HG03342 (cell line): ENCODE data around the gene CSGALNACT2.

ENCODE experiments used
- ATAC-seq: cut with Tn5 transposase; IDR thresholded peaks from one replicate; pipeline ENCODE4 v1.9.1; 2021; ENCODE audit warnings: mild to moderate bottlenecking, moderate library complexity; ENCODE audit not compliant: unreplicated experiment

The CSGALNACT2 gene

DNA sequence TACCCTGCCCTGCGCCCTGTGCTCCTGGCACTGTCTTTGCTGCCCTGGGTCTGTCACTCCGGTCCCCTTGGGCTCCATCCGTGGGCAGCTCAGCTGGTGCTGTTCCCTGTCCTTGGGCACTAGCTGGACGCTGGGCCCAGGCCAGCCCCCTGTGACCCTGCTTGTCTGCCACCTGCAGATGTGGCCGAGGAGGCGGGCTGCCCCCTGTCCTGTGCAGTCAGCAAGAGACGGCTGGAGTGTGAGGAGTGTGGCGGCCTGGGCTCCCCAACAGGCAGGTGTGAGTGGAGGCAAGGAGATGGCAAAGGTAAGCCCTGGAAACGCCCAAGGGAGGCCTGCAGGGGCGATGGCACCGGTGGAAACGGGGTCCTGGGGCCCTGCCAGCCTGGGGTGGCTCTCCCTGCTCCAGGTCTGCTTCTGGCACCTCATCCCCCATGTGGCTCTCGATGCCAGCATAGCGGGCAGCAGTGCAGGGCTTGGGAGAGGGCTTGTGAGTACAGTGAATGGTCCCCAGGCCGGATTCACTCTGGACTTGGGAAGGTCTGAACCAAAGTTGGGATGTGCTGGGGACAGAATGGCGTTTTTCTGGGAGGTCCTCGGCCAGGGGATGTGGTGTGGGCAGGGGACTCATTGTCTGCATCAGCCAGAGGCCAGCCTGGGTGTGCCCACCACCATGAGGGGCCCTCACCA is 26.2 kb upstream of the CSGALNACT2 start:
- ATAC-seq, result no peak

DNA sequence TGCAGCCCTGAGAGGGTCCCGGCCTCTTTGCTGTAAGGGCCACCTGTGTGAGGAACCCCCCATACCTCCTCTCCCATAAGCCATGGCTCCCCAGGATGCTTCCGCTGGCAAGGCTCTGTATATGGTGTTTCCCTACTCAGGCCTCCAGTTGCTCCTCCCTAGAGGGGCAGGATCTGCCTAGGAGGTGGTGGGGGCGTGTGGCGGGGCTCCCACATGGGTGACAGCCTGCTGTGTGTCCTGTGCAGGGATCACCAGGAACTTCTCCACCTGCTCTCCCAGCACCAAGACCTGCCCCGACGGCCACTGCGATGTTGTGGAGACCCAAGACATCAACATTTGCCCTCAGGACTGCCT is 25.7 kb upstream of the CSGALNACT2 start:
- no peak for ATAC-seq

DNA sequence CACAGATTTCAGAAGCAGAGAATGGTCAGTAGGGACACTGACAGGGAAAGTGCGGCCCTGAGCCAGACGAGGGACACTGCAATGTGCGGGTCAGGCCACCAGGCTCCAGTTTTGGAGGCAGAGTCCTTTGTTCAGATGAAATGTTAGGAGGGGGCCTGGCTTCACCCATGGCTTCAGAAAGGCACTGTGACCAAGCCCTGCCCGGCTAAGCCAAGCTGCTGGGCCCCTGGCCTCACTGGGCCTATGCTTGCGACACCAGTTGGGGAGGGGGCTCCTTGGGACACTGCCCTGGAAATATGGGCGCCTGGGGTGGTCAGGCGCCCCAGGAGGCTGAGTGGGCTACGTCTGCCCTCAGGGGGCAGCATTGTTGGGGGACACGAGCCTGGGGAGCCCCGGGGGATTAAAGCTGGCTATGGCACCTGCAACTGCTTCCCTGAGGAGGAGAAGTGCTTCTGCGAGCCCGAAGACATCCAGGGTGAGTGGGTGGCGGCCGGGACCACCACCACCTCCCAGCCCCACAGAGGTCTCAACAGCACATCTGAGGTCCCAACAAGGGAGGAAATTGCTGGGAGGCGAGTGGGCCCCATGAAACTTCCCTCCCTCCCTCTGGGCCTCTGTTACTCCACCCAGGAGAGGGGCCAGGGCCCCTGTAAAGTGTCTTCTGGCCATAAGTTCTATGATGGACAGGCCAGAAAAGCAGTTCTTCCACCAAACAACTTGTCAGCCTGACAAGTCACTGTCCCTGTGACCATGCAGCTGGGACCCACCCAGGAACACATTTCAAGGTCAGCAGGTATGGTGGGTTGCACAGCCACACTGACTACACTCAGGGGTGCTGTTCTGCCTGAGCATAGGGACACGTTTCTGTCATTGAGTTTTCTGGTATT is 24.8 kb upstream of the CSGALNACT2 start:
- ATAC-seq, result no peak

DNA sequence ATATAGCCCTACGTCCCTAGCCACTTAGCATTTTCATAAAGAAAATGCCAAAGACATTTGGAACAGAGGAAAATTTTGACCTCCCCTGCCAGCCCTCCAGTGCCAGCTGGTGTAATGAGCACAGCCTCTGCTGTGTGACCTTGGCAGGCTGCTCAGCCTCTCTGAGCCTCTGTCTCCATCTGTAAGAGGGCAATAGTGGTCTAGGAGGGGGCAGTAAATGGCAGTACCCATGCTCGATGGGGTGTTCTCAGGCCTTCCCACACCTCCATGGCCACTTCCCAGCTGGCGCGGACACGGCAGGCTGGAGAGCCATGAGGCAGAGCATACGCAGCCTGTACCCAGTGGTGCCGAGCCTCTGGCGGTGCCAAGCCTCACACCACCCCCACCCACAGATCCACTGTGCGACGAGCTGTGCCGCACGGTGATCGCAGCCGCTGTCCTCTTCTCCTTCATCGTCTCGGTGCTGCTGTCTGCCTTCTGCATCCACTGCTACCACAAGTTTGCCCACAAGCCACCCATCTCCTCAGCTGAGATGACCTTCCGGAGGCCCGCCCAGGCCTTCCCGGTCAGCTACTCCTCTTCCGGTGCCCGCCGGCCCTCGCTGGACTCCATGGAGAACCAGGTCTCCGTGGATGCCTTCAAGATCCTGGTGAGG is 24.0 kb upstream of the CSGALNACT2 start:
- no peak for ATAC-seq

DNA sequence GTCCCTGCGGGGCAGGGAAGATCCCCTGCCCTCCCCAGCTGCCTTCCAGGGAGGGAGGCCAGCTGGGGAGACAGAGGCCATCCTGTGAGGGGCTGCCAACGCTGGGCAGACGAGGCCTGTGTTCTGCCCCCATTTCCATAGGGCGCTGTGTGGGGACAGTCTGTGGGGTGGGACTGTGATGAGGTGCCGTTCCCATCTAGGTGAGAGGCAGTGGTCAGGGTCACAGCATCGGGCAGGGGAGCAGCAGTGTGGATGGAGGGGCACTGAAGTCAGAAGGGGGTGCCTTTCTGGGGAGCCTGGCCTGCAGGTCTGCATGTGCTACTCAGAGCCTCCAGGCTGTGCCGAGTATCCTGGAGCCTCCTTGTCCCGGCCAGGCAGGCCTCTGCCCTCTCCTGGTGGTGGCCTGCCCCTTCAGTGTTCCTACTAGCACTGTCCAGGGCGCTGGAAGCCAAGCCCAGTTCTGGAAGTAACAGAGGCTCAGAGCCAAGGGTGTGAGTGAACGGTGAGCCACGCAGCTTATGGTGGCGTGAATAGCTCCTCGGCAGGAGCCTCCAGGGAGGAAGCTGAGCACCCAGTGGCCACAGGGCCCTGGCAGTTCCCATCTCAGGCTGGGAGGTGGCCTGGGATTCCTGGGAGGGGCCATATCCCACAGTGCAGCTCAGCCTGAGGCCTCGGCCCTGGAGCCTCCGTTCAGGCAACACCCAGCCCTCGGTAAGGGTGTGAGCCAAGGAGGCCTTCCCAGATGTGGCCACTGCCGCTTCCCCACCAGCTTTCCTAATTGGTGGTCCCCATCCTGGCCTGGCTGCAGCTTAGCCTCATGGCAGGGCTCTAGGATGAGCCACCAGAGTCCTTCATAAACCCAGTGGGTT is 23.3 kb upstream of the CSGALNACT2 start:
- ATAC-seq, result no peak

DNA sequence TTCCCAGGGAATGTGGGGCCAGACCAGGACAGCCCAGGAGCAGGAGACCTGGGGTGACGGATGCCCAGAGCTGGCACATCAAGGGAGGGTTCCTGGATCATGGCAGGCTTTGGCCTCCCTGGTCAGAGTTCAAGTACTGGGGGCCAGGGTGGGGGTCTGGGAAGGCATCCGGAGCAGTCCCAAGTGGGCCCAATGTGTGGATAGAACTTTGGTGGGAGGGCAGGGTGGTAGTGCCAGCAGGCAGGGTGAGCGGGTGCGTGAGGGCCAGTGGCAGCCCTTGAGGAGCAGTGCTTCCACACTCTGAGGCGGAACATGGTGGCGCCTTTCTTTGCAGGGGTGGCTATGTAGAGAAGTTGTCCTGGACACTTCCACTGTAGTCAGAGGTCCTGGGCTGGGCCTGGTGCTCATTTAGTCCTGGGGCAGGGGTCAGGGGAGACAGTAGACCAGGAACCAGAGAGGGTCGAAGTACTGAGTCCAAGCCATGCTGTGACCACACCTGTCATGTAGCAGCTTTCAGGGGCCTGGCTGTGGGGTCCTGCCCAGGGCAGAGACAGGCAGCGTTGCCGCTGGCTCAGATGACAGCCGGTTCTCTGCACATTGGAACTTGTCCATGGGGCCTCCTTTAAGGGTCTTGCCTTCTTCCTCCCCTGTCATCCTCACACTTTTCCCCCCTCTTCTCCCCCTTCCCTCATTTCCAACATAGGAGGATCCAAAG is 22.2 kb upstream of the CSGALNACT2 start:
- no peak for ATAC-seq

DNA sequence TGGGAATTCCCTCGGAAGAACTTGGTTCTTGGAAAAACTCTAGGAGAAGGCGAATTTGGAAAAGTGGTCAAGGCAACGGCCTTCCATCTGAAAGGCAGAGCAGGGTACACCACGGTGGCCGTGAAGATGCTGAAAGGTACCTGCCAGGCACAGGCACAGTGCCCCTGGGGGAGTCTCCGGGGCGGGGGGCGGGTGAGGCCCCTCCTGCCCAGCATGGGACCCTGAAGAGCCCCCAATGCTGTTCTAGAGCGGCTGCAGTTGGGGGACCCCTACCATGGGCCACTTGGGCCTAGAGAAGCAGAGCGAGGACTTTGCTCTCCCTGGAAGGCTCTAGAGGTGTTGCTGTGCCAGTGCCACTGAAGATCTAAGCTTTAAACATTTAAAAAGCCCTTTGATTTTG is 21.6 kb upstream of the CSGALNACT2 start:
- no peak for ATAC-seq

DNA sequence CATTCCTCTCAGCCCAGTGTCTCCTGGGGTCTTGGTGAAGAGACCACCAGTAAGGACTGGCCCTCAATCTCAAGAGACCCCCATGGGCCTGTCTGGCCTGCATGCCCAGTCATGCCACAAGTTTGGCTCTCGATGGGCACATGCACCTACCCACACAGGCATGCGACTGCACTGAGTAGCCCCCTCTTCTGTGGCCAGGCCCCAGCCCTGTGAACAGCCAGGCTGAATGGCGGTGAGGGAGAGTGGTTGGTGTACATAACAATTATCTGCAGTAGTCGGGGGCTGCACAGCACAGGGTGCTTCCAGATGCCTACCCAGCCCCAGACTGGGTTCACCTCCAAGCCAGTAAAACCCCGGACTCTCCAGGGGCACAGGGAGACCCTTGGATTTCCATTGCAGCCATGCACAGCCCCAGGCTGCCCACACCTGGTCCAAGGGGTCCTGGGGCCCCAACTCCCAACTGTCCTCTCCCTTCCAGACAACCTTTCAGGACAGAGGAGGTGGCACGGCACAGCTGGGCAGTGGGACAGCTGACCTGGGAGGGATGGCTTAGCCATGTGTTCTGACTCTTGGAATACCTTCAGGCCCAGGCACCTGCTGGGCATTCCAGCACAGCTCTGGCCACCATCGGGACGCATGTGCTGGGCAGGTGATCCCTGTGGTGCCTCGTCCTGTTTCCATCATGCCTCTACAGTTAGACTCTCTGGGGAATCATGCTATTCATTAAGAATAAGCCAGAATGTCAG is 21.0 kb upstream of the CSGALNACT2 start:
- no peak for ATAC-seq

DNA sequence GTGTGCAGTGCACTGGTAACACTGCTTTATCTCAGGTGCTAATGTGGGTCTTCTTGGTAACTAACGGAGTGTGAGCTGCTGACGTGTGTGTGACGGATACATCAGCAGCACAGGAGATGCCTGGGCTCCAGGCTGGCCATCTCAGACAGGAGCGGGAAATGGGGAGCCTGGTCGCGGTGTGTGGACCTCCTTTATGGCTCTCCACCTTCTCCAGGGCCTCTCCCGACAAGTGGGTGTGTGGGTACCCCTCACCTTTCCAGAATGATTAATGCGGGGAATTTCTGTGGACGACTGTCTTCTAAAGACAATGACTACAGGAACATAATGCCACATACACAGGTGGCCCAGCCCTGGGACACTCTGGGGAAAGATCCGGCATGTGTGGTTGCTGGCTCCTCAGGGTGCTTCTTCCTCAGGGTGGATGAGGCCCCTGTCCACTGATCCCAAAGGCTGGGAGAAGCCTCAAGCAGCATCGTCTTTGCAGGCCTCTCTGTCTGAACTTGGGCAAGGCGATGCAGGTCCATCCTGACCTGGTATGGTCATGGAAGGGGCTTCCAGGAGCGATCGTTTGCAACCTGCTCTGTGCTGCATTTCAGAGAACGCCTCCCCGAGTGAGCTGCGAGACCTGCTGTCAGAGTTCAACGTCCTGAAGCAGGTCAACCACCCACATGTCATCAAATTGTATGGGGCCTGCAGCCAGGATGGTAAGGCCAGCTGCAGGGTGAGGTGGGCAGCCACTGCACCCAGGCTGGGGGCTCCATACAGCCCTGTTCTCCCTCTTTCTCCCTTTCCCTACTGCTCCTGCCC is 20.3 kb upstream of the CSGALNACT2 start:
- ATAC-seq, result no peak

DNA sequence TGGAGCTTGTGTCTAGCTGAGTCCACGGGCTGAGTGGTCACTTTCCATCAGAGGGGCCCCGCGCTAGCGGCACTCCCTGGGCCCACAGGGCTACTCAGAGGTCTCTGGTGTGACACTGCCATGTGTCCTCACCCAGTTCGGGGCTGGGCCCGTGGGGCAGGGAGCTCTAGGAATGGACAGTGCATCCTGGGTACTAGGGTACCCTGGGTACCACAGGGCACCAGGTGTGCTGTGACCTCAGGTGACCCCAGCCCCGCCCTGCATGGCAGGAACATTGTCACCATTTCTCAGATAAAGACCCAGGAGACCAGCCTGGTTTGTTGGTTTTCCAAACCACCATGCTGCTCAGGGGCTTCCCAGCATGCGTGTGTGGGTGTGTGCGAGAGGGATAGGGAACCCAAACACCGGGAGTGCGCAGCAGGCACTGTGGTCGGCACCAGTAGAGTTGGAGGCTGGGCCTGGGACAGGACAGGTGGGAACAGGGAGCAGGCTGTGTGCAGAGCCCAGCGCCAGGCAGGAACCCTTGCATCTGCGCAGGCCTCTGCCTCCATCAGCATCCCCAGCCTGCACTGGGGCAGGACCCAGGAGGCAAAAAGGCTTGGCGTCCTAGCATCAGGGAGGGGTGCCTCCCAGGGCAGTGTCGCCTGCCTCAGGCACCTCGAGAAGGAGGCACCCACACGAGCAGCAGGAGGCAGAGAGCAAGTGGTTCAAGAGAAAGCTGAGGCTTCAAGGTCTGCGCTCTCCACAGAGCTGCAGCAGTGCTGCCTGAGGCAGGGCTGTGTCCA is 19.4 kb upstream of the CSGALNACT2 start:
- no peak for ATAC-seq

DNA sequence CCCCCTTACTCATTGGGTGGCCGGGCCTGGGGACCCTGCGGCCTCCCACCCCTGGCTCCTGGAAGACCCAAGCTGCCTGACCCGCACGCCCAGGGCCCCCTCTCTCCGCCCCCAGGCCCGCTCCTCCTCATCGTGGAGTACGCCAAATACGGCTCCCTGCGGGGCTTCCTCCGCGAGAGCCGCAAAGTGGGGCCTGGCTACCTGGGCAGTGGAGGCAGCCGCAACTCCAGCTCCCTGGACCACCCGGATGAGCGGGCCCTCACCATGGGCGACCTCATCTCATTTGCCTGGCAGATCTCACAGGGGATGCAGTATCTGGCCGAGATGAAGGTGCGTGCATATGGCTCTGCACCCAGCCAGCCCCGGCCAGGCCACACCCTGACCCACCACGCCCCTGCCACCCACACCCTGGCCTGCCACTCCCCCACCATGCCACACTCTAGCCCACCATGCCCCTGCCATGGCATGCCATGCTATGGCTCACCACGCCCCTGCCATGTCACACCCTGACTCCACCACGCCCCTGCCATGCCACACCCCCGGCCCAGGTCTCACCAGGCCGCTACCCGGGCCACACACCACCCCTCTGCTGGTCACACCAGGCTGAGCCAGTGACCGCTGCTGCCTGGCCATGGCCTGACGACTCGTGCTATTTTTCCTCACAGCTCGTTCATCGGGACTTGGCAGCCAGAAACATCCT is 18.7 kb upstream of the CSGALNACT2 start:
- ATAC-seq, result no peak

DNA sequence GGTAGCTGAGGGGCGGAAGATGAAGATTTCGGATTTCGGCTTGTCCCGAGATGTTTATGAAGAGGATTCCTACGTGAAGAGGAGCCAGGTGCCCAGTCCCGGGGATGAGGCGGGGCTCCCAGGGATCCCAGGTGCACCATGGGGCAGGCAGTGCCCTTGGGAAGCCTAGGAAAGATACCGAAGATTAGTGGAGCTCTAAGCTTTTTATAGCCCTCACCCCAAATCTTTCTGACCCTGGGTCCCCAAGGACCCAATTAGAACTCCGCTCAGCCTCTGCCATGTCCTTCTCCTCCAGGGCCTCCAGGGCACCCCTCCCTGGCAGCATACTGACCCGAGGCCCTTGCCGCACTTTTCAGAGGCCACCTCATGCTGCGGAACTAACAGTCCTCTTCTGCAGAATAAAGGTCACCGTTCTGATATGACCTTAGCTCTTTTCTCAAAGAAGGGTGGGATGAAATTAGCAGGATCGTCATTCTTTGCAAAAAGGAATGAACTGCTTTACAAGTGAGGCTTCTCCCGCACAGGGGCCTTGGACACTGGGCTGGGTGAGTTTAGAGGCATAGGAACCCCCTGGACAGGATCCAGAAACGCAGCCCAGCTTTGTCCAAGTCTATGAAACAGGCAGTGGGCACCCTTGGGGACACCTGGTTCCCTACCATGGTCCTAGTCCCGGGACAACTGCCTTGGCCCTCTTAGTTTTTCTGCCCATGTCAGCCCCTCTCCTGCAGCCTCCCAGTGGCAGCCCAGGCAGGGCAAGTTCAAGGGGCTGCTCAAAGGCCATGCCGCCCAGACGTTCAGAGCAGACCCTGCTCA is 17.9 kb upstream of the CSGALNACT2 start:
- ATAC-seq, result no peak

DNA sequence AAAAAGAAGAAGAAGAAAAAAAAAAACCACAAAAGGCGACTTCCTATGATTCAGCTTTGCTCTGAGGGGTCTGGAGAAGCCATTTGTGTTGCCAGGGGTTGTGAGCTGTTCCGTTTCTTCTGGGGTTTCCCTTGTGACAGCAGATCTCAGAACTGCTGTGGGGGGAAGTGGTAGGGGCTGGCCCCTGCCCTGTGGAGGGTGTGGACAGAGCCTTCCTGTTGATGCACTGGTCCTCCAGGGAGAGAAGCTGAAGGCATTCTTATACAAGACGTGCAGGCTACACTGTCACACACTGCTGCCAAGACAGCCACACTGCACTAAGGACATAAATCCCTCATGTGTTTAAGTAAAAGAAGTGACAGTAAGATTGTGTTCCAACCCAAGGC is 17.3 kb upstream of the CSGALNACT2 start:
- peak; percentile 90 for ATAC-seq

DNA sequence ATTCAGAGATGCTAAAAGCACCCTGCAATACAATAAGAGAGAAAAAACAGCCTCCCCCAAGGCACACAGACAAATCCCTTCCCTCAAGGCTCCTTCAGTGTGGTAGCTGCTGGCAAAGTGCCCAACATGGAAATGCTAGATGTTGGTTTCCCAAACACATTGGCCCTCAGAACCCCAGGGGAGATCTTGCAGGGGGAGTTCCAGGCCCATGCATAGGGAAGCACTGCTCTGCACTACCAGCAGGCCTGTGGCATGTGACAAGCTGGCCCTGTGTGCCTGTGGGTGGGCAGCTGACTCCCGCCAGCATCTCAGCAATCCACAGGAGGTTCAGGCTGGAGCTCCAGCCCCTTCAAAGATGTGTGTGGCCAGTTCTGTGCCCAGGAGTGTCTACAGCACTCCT is 16.8 kb upstream of the CSGALNACT2 start:
- ATAC-seq, result no peak

DNA sequence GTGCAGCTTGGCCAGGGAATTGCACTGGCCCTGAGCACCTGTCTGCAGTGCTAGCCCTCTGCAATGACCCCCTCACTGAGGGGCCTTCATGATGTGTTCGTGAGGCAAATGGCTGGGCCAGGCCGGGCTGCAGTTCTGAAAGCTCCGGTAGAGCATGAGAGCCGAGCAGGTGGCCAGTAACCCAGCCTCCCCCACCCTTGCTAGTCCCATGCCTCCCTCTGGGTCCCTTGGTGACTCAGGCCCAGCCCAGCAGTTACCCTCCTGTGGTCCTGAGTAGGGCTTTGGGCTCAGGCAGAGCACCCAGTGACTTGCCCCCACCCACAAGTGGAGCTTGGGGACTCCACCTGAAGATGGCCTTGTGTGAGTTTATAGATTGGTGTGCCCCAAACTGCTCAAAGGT is 16.1 kb upstream of the CSGALNACT2 start:
- ATAC-seq, result no peak

DNA sequence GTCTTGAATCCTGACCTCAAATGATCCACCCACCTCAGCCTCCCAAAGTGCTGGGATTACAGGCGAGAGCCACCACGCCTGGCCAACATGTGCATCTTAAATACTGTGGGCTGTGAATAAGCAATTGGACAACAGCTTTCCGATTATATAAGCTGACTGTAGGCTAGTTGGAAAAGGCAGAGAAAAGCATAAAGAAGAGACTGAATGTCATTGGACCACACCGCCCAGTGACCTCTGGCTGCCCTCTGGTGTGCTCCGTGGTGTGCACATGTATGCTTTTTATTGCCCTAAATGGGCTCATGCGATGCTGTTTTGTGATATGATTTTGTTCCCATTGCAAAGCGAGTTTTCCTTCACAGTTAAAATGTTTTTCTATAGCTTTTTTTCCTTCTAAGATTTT is 15.4 kb upstream of the CSGALNACT2 start:
- no peak for ATAC-seq
